ENCODE data around the gene CENPT. TPM values are rescaled to one million over a fixed set of nuclear protein-coding genes. Genes with fewer than 3 reads are reported as not detected.

CENPT gene
- total and polyA plus RNA-seq, 2 of the 13 experiments (the other 11 are each of a cell fraction or from before 2014, with no cell fraction given), result 40.9 to 43.3 TPM

GRCh38 chr16:67846320-67847063, 1.0 kb downstream of the CENPT start, which contains the start of gene NUTF2 (continued):
- TF ChIP-seq NFAT5 (CRISPR knock-in tag; IDR thresholded peaks at IDR 0.05), result no peak; the same call in 1 of the 2 replicates
- peak; percentile 54 for TF ChIP-seq ZNF329 (CRISPR knock-in tag; IDR thresholded peaks at IDR 0.05; ENCODE audit: low read depth)
- peak; percentile 50; the same call in 1 of the 2 replicates for TF ChIP-seq ZNF275 (CRISPR knock-in tag; IDR thresholded peaks at IDR 0.05; ENCODE audit: borderline replicate concordance)
- TF ChIP-seq PHF21A (CRISPR knock-in tag; IDR thresholded peaks at IDR 0.05), result peak; percentile 98
- no peak for TF ChIP-seq LCORL (IDR thresholded peaks at IDR 0.05)
- TF ChIP-seq LCORL (CRISPR knock-in tag; IDR thresholded peaks at IDR 0.05), result peak; percentile 91
- TF ChIP-seq CBX5 (CRISPR knock-in tag; IDR thresholded peaks at IDR 0.05; ENCODE audit: borderline replicate concordance), result peak; percentile 80; the same call in 1 of the 2 replicates
- TF ChIP-seq ZBTB20 (CRISPR knock-in tag; IDR thresholded peaks at IDR 0.05; ENCODE audit: borderline replicate concordance, low read depth), result peak; percentile 90; the same call in 1 of the 2 replicates
- peak; percentile 54; the same call in 1 of the 2 replicates for TF ChIP-seq ZBTB44 (CRISPR knock-in tag; IDR thresholded peaks at IDR 0.05)
- peak; percentile 58; the same call in 1 of the 2 replicates for TF ChIP-seq ZNF609 (CRISPR knock-in tag; IDR thresholded peaks at IDR 0.05; ENCODE audit: borderline replicate concordance)
- TF ChIP-seq ZNF564 (CRISPR knock-in tag; IDR thresholded peaks at IDR 0.05), result peak; percentile 86
- peak; percentile 96 for TF ChIP-seq ZNF709 (CRISPR knock-in tag; IDR thresholded peaks at IDR 0.05)
- no peak for TF ChIP-seq NFRKB (IDR thresholded peaks at IDR 0.05)
- no peak for TF ChIP-seq NFE2L1 (CRISPR knock-in tag; IDR thresholded peaks at IDR 0.05; ENCODE audit: borderline replicate concordance)
- TF ChIP-seq FOXM1 (CRISPR knock-in tag; IDR thresholded peaks at IDR 0.05), result peak; percentile 23; the same call in 1 of the 2 replicates
